ENCODE measurements around the gene B4GALT2.
A peak's percentile ranks its signal among the peaks of the same experiment; 100 is the strongest.

DNA sequence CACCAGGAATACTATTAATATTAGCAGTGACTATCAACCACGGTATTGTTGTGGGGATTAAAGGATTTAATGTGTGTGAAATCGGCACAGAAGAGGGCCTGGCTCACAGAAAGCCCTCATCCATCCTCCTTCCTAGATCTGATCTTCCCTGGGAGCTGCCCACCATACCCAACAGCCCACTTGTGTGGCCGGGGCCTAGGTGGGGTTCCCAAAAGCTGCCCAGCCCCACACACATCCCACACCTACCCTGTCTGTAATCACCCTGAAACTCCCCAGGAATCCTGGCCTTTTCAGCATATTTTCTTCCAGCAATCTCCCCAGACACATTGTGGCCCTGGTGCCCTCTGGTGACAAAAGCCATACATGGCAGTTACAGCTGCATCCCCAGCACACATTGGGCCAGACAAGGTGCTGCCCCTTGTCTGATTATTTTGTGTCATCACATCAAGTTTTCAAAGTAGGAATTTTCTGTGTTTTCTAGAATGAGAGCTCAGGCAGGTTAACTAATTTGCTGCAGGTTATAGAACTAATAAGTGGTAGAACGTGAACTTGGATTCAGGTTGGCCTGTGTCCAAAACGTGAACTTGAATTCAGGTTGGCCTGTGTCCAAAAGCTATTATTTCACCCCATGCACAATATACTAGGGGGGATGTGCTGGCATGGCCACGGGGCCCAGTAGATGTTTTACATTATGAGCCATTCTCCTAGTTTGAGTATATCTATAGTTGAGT lies 57.6 kb downstream of the B4GALT2 start:
- TF ChIP-seq, protein P1, sequence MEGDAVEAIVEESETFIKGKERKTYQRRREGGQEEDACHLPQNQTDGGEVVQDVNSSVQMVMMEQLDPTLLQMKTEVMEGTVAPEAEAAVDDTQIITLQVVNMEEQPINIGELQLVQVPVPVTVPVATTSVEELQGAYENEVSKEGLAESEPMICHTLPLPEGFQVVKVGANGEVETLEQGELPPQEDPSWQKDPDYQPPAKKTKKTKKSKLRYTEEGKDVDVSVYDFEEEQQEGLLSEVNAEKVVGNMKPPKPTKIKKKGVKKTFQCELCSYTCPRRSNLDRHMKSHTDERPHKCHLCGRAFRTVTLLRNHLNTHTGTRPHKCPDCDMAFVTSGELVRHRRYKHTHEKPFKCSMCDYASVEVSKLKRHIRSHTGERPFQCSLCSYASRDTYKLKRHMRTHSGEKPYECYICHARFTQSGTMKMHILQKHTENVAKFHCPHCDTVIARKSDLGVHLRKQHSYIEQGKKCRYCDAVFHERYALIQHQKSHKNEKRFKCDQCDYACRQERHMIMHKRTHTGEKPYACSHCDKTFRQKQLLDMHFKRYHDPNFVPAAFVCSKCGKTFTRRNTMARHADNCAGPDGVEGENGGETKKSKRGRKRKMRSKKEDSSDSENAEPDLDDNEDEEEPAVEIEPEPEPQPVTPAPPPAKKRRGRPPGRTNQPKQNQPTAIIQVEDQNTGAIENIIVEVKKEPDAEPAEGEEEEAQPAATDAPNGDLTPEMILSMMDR (IDR thresholded peaks at IDR 0.05), result peak; percentile 38 to 72 (median 54)
- no peak for TF ChIP-seq POLR2A (IDR thresholded peaks at IDR 0.05)
